GM12801 (cell line): ENCODE measurements around the gene COL5A2.

Source experiments
- TF ChIP-seq, protein P1 (sequence below): IDR thresholded peaks from one replicate; pipeline ENCODE4 v1.5.1; 2011; ENCODE audit warnings: control low read depth; ENCODE audit not compliant: insufficient read length; ENCODE audit errors: extremely low read depth

Gene COL5A2

DNA sequence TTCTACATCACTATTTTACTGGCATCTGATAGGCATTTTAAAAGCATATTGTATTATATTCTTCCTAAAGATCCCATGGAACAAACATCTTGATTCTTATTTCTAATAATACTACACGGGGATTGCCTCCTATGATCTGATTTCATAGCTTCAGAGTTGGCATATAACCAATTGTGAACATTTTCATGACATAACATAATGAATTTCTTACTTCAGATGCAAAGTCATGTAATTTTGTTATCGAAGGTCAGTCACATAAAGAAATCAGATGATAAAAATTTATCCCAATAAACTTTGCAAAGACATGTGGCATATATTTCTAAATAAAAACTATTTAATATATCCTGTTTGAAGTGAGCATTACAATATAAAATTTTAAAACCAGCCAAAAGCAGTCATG lies 93.3 kb downstream of the COL5A2 start:
- TF ChIP-seq, protein P1, sequence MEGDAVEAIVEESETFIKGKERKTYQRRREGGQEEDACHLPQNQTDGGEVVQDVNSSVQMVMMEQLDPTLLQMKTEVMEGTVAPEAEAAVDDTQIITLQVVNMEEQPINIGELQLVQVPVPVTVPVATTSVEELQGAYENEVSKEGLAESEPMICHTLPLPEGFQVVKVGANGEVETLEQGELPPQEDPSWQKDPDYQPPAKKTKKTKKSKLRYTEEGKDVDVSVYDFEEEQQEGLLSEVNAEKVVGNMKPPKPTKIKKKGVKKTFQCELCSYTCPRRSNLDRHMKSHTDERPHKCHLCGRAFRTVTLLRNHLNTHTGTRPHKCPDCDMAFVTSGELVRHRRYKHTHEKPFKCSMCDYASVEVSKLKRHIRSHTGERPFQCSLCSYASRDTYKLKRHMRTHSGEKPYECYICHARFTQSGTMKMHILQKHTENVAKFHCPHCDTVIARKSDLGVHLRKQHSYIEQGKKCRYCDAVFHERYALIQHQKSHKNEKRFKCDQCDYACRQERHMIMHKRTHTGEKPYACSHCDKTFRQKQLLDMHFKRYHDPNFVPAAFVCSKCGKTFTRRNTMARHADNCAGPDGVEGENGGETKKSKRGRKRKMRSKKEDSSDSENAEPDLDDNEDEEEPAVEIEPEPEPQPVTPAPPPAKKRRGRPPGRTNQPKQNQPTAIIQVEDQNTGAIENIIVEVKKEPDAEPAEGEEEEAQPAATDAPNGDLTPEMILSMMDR, result no peak

DNA sequence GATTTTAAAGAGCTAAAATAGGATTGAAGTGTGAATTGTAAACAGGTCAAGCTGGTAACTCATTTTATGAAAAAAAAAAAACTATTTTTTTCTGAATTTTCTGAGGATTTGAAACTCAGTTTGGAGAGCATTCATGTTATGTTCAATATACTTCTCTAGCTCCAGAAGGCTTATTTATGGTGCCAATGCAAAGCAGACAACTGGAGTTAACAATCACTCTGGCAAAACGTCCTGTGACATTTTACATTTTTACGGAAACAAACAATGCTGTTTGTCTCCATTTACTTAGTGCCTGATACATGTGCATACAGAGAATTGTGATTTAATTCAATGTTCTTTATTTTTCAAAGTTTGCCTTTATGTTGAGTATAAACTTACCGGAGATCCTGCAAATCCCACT lies 96.0 kb downstream of the COL5A2 start:
- TF ChIP-seq, protein P1, result no peak

DNA sequence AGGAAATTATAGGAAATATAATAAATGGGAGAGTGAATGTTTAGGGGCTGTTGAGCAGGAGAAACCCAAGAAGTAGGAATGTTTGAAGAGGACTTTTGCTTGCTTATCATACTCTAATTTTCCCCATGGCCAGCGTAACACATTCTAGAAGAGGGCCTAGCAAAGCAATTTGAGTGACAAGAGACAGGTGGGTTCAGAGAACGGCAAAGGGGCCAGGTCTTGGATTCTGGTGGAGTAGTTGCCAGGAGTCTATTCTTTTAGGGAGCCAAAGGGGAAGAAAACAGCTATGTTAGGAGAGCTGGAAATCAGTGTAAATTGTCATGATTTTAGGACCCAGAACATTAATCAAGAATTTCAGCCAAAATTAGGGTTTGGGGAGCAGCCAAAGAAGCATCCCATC lies 96.5 kb downstream of the COL5A2 start:
- TF ChIP-seq, protein P1, result no peak

- TF ChIP-seq, protein P1, result no peak
These were observed 97.1 kb downstream of the COL5A2 start for GRCh38 chr2:189082376-189082975.

DNA sequence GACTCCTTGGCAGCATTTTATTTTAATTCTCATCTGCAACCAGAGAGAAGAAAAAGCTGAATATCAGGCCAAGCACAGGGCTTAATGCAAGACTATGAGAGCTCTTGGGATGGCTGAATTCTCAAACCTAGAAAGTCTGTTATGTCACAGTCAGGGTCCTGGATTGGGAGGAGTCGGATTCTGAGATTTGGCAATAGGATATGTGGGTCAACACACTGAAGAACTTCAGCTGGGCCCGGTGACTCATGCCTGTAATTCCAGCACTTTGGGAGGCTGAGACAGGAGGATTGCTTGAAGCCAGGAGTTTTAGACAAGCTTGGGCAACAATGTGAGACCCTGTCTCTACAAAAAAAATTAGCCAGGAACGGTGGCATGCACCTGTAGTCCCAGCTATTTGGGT lies 103.0 kb downstream of the COL5A2 start:
- TF ChIP-seq, protein P1, result no peak

DNA sequence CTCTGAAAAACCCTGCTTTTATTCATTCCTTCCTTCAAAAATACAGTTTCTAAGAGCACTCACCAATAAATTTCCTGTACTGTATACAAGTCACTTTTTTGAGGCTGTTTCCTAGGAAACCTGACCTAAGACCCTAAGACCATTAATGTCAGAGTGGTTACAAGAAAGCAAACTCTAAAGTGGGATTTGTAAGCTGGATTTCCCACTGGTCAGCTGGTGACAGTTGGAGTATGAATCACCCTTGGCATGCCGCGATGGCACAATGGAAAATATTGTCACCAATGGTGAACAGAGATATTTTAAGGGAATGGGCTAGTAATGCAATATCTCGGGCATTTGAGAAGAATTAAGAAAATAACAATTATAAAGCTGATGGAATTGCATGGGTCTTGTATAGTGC lies 103.4 kb downstream of the COL5A2 start:
- TF ChIP-seq, protein P1, result no peak

GRCh38 chr2:189074506-189074905 lies 105.1 kb downstream of the COL5A2 start:
- TF ChIP-seq, protein P1, result no peak
